NCI-H2107 treated with DMSO at 0.1 percent for 48 hours (cell line): ENCODE results near the gene C1orf210.

Experiments used
- DNase-seq: peaks from one replicate; lab custom pipeline; 2025; ENCODE audit not compliant: unreplicated experiment; lab: John Stamatoyannopoulos, UW

Gene C1orf210

DNA sequence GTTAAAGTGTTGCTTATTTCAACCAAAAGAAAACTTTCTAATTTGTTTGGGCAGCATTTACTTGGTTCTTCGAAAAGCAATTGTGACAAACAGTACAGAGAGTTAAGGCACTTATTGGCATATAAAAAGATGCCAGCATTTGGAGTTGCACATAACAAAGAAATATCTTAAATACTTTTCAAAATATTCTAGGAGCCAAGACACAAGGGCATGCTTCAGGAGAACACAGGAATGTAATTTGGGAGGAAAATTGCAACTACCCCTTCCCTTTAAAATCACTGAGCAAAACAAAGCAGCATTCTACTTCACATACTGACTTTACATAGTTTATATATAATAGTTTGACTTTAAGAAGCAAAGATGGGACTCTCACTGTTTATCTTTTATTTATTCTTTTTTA is 10.8 kb upstream of the C1orf210 start:
- DNase-seq = no peak

DNA sequence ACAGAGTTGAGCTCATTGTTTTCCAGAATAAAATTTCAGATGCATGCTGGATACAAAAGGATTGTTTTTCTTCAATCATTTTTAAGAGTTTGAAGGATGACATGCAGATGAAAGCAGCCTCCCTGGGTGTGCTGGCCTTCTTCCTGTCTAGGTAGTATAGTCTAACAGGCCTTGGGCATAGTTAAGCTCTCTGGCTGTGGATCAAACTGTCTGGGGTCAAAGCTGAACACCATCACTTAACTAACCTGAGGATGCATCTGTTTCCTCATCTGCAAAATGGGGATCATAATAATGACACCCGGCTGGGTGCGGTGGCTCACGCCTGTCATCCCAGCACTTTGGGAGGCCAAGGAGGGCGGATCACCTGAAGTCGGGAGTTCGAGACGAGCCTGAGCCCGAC is 9.4 kb upstream of the C1orf210 start:
- DNase-seq = no peak

DNA sequence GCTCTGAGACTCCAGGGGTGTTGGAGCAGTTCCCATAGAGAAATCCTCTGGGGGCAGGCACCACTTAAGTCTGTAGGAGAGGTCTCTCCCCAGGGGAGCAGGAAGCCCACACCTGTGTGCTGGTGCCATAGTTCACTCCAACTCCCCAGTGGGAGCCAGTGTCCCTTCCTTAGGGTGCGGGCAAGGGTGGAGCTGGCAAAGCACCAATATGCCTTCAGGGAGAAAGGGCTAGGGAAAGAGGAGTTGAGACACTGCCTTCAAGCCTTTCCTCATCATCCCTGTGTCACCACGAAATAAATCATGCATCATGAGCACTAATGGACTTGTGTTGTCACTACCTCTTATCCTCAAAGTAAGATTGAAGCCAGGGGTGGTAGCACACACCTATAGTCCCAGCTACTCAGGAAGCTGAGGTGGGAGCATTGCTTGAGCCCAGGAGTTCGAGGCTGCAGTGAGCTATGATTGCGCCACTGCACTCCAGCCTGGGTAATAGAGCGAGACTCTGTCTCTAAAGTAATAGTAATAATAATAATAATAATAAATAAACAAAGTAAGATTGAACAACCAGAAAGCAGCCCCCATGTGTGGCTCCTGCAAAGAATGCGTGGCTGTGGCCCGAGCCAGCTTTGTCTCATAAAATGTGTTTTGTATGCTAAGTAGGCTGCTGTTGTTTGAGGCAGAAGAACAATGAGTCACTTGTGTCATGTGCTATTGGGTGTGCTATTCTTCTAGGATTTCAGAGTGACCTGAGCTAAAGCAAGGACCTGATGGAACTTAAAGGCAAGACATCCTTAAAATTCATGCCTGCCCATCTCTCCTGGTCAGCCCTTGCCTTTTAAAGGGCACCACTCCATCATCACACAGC is 8.7 kb upstream of the C1orf210 start:
- no peak for DNase-seq

DNA sequence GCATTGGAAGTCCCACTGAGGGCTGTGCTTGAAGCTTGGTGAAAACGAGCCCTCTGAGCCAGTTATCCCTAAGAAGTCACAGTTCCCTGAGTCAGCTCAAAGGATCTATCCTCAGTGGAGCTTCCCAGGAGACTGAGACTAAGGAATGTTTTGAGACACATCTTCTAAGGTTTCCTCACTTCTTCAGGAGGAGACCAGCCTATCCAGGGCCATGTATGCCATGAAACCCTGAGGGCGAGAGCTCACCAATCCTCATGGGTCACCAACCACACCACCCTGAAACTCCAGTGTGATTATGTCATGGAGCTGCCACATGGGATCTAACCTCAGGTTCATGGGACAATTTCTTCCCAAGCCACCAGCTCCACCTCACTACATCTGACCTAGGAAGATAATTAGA is 7.8 kb upstream of the C1orf210 start:
- DNase-seq = no peak

DNA sequence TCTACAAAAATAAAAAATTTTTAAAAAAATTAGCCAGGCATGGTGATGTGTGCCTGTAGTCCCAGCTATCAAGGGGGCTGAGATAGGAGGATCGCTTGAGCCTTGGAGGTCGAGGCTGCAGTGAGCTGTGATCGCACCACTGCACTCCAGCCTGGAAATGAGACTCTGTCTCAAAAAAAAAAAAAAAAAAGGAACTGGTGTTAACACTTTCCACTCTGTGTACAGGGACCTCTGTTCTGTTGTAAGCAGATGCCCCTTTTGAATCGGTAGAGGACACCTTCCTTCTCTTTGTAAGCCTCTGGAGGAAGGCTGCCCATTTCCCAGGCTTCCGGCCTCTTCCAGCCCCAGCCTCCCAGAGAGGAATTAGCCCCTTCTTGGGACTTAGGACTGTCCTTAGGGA is 7.3 kb upstream of the C1orf210 start:
- DNase-seq = no peak

GRCh38 chr1:43292216-43292615 is 6.8 kb upstream of the C1orf210 start:
- no peak for DNase-seq

- DNase-seq = no peak
These were observed 3.7 kb upstream of the C1orf210 start for GRCh38 chr1:43288785-43289706.

DNA sequence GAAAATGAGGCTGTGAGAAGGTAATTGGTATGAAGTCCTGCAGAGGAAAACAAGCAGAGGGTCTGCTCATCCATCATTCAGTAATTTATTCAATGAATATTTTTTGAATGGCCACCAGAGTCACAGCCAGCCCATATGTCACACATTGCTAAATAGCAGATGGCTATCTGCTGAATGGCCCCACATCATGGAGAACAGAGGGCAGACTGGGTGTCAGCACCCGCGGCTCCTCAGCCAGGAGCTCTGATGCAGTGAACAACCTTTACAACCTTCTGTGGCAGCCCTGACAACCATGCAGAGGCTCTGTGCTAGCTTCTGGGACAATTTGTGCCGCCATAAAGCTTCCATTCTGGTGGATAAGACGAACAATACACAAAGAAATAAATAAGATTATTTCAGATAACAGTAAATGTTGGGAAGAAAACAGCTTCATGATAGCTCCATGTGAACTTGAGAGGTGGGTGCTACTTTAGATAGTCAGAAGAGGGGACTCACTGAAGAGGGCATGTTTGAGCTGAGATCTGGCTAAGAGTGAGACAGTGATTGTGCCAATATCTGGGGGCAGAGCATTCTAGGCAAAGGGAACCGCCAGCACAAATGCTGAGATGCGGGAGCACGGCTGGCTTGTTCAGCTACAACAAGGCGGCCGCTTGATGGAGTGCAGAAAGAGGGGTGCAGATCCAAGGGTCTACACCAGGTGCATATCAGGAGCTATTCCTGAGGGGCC is 2.8 kb upstream of the C1orf210 start:
- no peak for DNase-seq

- DNase-seq = no peak
These were observed 1.2 kb upstream of the C1orf210 start for GRCh38 chr1:43286533-43286932.

DNA sequence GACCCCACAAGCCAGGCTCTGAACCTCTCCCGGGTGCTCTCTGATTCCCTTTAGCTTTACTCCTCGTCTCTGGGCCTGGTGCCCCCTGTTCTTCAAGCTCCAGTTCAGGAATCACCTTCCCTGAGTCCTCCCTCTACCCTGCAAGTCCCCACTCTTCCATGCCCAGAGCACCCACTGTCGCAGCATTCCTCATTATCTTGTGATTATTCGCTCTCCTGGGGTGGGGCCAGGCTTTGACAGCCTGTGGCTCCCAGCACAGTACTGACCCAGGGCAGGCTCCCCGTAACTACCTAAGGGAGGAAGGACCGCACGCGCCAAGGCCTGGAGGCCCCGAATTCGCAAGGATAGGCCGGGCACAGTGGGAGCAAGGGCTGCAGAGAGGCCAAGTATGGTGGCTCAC is 734 bp upstream of the C1orf210 start:
- no peak for DNase-seq

DNA sequence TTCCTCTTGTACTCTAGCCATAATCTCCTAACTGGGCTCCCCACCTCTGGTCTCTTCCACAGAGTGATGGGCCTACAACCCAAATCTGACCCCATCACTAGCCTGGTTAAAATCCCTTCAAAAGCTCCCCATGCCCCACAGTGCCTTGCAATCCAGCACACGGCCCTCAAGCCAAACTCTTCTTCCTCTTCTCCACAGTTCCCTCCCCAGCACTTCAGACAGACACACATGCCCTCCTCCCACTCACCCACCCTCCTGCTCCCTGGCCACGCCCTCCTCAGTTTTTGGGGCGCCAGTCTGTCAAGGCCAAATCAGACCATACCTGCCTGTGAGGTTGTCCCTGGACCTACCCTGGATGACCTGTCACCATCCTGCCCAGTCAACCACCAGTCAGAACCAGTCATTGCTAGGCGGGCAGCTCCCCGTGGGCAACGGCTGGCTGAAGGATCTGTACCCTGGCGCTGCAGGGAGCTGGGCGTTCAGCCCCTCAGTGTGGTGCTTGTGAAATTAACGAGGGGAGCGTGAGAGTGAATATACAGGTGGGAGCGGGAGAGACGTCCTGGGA is 753 bp downstream of the C1orf210 start:
- DNase-seq = no peak

DNA sequence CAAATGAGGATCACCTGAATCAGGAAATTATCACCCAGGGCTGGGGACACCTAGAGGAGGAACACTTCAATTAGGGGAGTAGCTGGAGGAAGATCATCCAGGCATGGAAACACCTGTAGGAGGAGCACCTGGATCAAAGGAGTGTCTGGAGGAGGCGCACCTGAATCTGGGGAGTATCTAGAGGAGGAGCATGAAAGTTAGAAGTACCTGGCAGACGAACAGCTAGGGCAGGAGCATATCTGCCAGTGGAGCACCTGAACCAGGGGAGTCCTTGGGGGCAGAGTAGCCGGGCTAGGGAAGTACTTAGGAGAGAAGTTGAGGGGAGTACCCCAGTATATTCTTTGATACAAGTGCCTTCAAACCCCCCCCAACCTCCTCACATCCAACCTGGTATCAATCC is 1.3 kb downstream of the C1orf210 start:
- no peak for DNase-seq

GRCh38 chr1:43282220-43283195 is 2.9 kb downstream of the C1orf210 start:
- no peak for DNase-seq

- DNase-seq = no peak
These were observed 4.7 kb downstream of the C1orf210 start for GRCh38 chr1:43280692-43281091.

DNA sequence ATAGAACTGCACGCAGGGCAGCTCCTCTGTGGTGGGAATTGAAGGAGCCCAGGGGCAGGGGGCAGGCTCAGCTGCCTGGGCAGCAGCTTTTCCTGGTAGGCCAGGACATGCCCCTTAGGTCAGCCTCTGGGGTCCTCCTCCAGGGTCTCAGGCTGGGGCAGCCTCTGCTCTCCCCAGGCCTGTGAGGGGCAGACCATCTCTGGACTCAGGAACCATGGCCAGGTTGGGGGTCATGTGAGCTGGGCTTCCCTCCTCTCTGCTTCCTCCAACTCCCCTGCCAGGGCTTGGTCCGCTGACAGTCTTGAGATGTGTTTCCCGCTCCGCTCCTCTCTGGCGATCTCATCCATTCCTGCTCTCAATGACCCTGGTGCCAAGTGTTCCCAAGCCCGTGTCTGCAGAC is 5.7 kb downstream of the C1orf210 start:
- DNase-seq = no peak

DNA sequence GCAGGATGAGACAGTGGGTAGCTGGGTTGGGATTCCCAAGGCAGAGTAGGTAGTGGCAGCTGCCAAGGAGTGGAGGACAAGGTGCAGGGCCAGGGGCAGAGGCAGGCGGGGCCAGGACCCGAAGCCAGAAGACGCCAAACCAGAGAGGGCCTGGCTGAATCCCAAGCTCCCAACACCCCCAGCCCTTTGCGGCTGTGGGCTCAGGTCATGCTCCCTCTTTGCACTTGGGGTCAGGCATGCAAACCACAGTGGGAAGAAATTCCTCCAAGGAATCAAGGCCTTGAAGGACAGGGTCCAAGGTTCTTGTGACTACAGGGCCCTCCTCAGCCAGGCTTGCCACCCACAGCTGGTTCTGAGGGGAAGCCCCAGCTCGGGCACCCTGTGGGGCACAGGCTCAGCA is 6.2 kb downstream of the C1orf210 start:
- DNase-seq = no peak

- no peak for DNase-seq
These were observed 8.1 kb downstream of the C1orf210 start for GRCh38 chr1:43277116-43277876.

GRCh38 chr1:43276673-43277072 is 8.7 kb downstream of the C1orf210 start:
- no peak for DNase-seq
